GM13977 (cell line): Measurements from ENCODE around the gene ACBD4.
"Not testable (repeated sequence)": the region's sequence is repeated elsewhere in the genome, so short reads cannot be mapped to it uniquely, and the experiment has no call there.

Experiments used
- DNase-seq: peaks from one replicate; pipeline ENCODE4 v3.0.0; 2012; ENCODE audit warnings: low spot score
- in situ Hi-C: fragments of 300-500 bp; cut with MboI; formaldehyde crosslinking; loops from one replicate; pipeline ENCODE4 v1.12.0; 2022; ENCODE audit warnings: low sequenced_read_pairs, low pct_unique_long_range_greater_than_20kb, mixed read lengths, inconsistent platforms; ENCODE audit not compliant: unreplicated experiment
- TF ChIP-seq, protein P1 (sequence below): IDR thresholded peaks from 2 replicates; pipeline ENCODE4 v1.5.1; 2012; ENCODE audit warnings: mild to moderate bottlenecking, control low read depth; ENCODE audit not compliant: insufficient read depth; ENCODE audit errors: extremely low read depth, missing control alignments

Gene ACBD4

GRCh38 chr17:45118691-45119090 is 16.8 kb upstream of the ACBD4 start:
- DNase-seq = no peak

GRCh38 chr17:45119964-45120363 is 15.5 kb upstream of the ACBD4 start:
- in situ Hi-C loops = no loop called here
- DNase-seq = no peak
- TF ChIP-seq, protein P1, sequence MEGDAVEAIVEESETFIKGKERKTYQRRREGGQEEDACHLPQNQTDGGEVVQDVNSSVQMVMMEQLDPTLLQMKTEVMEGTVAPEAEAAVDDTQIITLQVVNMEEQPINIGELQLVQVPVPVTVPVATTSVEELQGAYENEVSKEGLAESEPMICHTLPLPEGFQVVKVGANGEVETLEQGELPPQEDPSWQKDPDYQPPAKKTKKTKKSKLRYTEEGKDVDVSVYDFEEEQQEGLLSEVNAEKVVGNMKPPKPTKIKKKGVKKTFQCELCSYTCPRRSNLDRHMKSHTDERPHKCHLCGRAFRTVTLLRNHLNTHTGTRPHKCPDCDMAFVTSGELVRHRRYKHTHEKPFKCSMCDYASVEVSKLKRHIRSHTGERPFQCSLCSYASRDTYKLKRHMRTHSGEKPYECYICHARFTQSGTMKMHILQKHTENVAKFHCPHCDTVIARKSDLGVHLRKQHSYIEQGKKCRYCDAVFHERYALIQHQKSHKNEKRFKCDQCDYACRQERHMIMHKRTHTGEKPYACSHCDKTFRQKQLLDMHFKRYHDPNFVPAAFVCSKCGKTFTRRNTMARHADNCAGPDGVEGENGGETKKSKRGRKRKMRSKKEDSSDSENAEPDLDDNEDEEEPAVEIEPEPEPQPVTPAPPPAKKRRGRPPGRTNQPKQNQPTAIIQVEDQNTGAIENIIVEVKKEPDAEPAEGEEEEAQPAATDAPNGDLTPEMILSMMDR = no peak

More at GRCh38 chr17:45118691-45119090, 16.8 kb upstream of the ACBD4 start:
- TF ChIP-seq, protein P1 = no peak
- in situ Hi-C loops = no loop called here

DNA sequence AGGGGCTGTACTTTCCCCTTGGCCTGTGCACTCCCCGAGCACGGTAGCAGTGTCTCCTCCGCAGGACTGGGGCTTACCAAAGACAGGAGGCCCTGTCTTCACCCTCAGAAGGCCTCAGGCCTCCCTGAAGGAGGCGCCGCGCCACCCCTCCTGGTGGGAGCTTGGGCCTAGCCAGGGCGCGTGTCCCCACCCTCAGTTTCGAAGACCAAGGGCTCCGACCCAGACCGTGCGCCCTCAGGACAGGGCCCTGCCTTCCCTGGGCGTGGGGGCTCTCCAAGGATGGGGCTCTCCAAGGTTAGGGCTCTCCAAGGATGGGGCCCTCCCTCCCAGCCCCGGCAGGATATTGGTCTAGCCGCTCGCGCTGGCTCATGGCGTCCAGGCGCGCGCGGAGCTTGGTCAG is 14.9 kb upstream of the ACBD4 start:
- in situ Hi-C loops = no loop called here
- DNase-seq = no peak
- TF ChIP-seq, protein P1 = no peak

- in situ Hi-C loops = no loop called here
- TF ChIP-seq, protein P1 = no peak
- DNase-seq = no peak
Measured at GRCh38 chr17:45121055-45121454, 14.4 kb upstream of the ACBD4 start.

DNA sequence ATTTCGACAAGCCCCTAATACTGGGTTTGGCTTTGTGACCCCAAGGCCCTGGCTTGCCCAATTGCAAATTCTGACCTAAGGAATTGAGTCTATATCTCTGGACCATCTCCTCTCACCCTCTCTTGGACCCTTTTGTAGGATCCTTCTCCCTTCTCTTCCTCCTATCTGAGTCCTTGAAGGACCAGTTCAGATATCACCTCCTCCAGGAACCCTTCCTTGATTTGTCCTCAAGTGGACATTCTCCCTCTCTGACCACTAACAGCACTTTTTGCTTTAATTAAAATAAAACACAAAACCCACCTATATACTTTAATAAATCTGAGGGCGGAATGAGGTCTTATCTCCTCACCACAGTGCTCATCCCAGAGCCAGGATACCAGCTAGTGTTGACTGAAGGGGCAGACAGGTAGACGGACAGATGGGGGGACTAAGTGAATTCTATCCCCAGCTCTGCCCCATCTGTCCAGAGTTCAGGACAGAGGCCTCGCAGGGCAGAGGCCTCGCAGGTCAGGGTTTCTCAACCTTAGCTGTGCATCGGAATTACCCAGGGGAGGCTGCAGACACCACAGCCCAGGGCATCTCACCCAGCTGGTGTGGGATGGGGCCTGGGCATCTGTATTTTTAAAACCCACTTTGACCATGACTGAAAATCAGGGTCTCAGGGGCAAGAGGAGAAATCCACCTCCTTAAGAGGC is 12.3 kb upstream of the ACBD4 start:
- in situ Hi-C loops = no loop called here
- DNase-seq = no peak
- TF ChIP-seq, protein P1 = no peak

GRCh38 chr17:45123930-45124796 is 11.3 kb upstream of the ACBD4 start:
- TF ChIP-seq, protein P1 = no peak
- in situ Hi-C loops = no loop called here
- DNase-seq = no peak

DNA sequence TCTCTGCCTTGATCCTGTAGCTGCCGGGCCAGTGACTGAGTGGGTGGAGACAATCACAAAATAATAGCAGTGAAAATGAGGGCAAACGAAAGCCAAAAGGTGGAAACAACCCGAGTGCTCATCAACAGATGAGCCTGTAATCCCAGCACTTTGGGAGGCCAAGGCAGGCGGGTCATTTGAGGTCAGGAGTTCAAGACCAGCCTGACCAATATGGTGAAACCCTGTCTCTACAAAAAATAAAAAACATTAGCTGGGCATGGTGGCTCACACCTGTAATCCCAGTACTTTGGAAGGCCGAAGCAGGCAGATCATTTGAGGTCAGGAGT is 10.7 kb upstream of the ACBD4 start:
- in situ Hi-C loops, DNase-seq: not testable (repeated sequence)
